ENCODE measurements around the gene CGB7. TPM values are rescaled to one million over a fixed set of nuclear protein-coding genes. Genes with fewer than 3 reads are reported as not detected.
A peak's percentile ranks its signal among the peaks of the same experiment; 100 is the strongest.

The CGB7 gene
- total and polyA plus RNA-seq, 2 donors (not counting 1 experiment from before 2014, with no cell fraction given): not detected

DNA sequence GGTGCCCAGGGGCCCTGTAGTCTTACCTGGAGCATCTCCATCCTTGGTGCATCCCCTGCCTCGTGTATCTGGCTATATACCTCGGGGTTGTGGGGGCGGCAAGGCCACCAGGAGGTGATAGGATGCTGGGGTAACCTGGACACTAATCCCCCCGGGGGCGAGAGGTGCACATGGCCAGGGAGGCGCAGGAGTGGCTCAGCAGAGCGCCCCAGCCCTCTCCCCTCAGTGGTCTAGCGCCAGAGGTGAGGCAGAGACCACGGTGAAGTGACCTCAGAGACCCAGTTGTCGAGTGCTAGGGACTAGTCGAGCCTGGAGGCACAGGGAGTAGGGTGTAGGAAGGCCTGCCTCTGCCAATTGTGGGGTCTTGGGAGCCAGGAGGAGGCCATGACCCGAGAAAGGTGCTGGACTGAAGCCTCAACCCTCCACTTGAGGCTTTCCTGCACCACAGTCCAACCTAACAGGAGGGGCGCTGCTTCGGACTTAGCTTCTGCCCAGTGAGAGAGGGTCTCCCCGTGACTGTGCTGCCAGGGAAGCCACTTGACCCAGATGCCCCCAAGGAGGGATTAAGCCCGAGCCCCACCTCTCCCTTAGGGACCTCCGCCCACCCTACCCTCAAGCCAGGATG lies 40.4 kb downstream of the CGB7 start, which contains the start of gene LHB:
Gene LHB (minus strand): TSS at position 51 of the 625 bp plus-strand sequence. CDS start 10 bp downstream, at position 41.
- no peak for DNase-seq
- Histone ChIP-seq H3K9ac (ENCODE audit: low read length) (peak within 1 kb of the TSS; percentile 72), H3K4me2 (replicated peaks; ENCODE audit: low read depth, low read length, poor library complexity, severe bottlenecking) (peak within 1 kb of the TSS; percentile 99), H3K4me1 (ENCODE audit: control insufficient read depth in 2 of 2, insufficient read depth in 2 of 2, low read length in 2 of 2) (peaks cover 25 to 40% of the 10 kb centered on the region in 2 donors), H3K36me3 (replicated peaks in 1 of 2; ENCODE audit: control extremely low read depth in 1 of 2, control insufficient read depth in 1 of 2, extremely low read depth in 1 of 2, insufficient read depth in 2 of 2, low read length in 1 of 2) (peaks cover 0 to 9% of the 10 kb centered on the region in 2 experiments), H4K20me1 (ENCODE audit: control insufficient read depth, insufficient read depth, low read length, poor library complexity, severe bottlenecking) (no peaks in the 10 kb centered on the region), H3K27me3 (replicated peaks in 1 of 4; ENCODE audit: control extremely low read depth in 1 of 4, control insufficient read depth in 3 of 4, insufficient read depth in 4 of 4, low read length in 3 of 4) (peaks cover 0 to 9% (median 2%) of the 10 kb centered on the region in 4 experiments), H3K9me3 (ENCODE audit: control extremely low read depth in 1 of 3, control insufficient read depth in 2 of 3, insufficient read depth in 1 of 3, low read length in 2 of 3) (no peaks in the 10 kb centered on the region), H3K27ac (ENCODE audit: low read length in 2 of 2) (peak within 1 kb of the TSS in 1 of 2 donors; percentile 30), H2AFZ (ENCODE audit: insufficient read depth, low read depth, low read length, poor library complexity, severe bottlenecking) (peak within 1 kb of the TSS; percentile 88), H3K79me2 (ENCODE audit: control insufficient read depth, insufficient read depth, low read length) (no peaks in the 10 kb centered on the region), H3K4me3 (ENCODE audit: control extremely low read depth in 1 of 5, extremely low read depth in 1 of 5, insufficient read depth in 1 of 5, low read depth in 2 of 5, low read length in 4 of 5) (peak within 1 kb of the TSS in 4 of 5 experiments; percentile 52 to 73 (median 60))
- ATAC-seq (ENCODE audit: low read depth): no peak
- WGBS (ENCODE audit: insufficient coverage): 79% methylated on average over 10 of the region's 17 CpGs
- Mint-ChIP-seq H3K27ac (peak within 1 kb of the TSS; percentile 67), H3K9me3 (ENCODE audit: insufficient read depth) (no peaks in the 10 kb centered on the region), H3K27me3 (no peaks in the 10 kb centered on the region), H3K4me3 (peak within 1 kb of the TSS; percentile 89), H3K4me1 (peaks cover 34% of the 10 kb centered on the region)
- TF ChIP-seq EZH2 (IDR thresholded peaks at IDR 0.05; ENCODE audit: borderline replicate concordance, insufficient read depth, low read depth, low read length, poor library complexity, severe bottlenecking): no peak
- TF ChIP-seq, protein P1, sequence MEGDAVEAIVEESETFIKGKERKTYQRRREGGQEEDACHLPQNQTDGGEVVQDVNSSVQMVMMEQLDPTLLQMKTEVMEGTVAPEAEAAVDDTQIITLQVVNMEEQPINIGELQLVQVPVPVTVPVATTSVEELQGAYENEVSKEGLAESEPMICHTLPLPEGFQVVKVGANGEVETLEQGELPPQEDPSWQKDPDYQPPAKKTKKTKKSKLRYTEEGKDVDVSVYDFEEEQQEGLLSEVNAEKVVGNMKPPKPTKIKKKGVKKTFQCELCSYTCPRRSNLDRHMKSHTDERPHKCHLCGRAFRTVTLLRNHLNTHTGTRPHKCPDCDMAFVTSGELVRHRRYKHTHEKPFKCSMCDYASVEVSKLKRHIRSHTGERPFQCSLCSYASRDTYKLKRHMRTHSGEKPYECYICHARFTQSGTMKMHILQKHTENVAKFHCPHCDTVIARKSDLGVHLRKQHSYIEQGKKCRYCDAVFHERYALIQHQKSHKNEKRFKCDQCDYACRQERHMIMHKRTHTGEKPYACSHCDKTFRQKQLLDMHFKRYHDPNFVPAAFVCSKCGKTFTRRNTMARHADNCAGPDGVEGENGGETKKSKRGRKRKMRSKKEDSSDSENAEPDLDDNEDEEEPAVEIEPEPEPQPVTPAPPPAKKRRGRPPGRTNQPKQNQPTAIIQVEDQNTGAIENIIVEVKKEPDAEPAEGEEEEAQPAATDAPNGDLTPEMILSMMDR (IDR thresholded peaks at IDR 0.05): no peak
- intact Hi-C loops (cut with micrococcal nuclease): no loop called here
- POLR2A ChIA-PET: interaction anchor here (0.6 to 1.5 kb wide), 3 partner anchors 17 to 130 kb away, joined by 3 to 7 read pairs (median 3); partner anchors contain the start of gene RUVBL2
- CTCF ChIA-PET: interaction anchor here (0.6 to 1.9 kb wide), 6 partner anchors 10 to 181 kb away, joined by 3 to 10 read pairs (median 4); partner anchors contain the start of genes GYS1, LIN7B and RUVBL2
